H7 (cell line): ENCODE data around the gene FBXL17. TPM values are rescaled to one million over a fixed set of nuclear protein-coding genes. Genes with fewer than 3 reads are reported as not detected.
"Not testable (repeated sequence)": the region's sequence is repeated elsewhere in the genome, so short reads cannot be mapped to it uniquely, and the experiment has no call there.

Experiments
- DNase-seq: peaks from one replicate; pipeline ENCODE4 v3.0.0; 2012
- H3K27me3 ChIP-seq: 2 replicates; pipeline ENCODE4 v1.6.0; 2011; ENCODE audit warnings: mild to moderate bottlenecking, low read length; ENCODE audit not compliant: control insufficient read depth, insufficient read depth
- H3K36me3 ChIP-seq: replicated peaks from 2 replicates; pipeline ENCODE4 v1.5.1; 2011; ENCODE audit warnings: low read length; ENCODE audit not compliant: control insufficient read depth, insufficient read depth
- H3K4me3 ChIP-seq: 2 replicates; pipeline ENCODE4 v1.5.1; 2011; ENCODE audit warnings: low read depth, mild to moderate bottlenecking, control low read depth, low read length, moderate library complexity; ENCODE audit not compliant: insufficient read depth
- total RNA-seq: library from RNA; depleted of rRNA; stranded (reverse); fragments of >200 nt; shearing (Covaris generic); gene quantifications from 2 replicates; pipeline ENCODE4 v1.2.3, GENCODE V29; 2014; rRNA removed

Gene FBXL17
- 5.5 and 8.8 TPM in 2 replicates for total RNA-seq

DNA sequence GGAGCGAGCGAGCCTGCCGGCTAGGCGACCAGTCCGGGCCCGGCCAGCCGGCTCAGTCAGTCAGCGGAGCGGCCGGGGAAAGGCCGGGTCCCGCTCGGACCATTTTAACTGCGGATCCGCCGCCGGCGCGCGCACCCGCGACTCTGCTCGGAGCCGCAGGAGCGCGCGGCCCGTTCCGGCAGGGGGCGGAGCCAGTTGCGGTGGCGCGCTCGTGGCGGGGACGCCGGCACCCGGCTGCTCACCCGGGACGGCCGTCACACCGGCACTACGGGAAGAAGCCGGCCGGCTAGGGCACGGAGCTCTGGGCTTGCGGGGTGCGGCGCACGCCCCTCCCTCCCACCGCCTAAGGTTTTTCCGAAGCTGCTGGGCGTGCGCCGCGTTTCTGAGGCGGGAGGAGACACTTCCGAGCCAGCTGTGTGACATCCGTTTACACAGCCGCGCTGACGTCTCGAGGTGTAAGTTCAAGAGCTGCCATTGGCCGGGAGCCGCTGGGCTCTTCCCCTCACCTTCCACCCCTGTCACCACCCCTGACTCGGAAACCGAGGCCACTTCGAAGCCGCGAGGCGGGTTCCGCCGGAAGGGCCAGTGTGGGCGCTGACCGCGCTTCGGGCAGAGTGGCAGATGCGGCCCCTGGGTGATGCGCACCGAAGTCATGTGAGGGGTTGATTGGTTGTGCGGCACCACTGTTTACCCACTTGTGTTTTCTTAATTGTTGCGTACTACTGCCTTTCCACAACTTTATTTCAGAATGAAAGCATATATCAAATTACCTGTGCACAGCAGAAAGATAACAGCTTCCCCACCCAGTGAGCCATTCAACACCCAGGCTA, at the start of gene FBXL17:
FBXL17 (minus strand) TSS at position 145 of the 830 bp plus-strand sequence.
- Histone ChIP-seq H3K4me3 (peak within 1 kb of the TSS; percentile 91), H3K36me3 (no peaks in the 10 kb centered on the region), H3K27me3 (no peaks in the 10 kb centered on the region)
- DNase-seq, result peak; percentile 86

GRCh38 chr5:108430931-108431608, 49.2 kb upstream of the FBXL17 start:
- no peak for DNase-seq

GRCh38 chr5:108421713-108422112, 39.8 kb upstream of the FBXL17 start:
- Histone ChIP-seq H3K36me3 (no peaks in the 10 kb centered on the region), H3K4me3 (no peak overlapping the region), H3K27me3 (no peaks in the 10 kb centered on the region)
- no peak for DNase-seq

More at GRCh38 chr5:108430931-108431608, 49.2 kb upstream of the FBXL17 start:
- H3K27me3 ChIP-seq, result no peaks in the 10 kb centered on the region
- no peak overlapping the region for H3K4me3 ChIP-seq
- no peaks in the 10 kb centered on the region for H3K36me3 ChIP-seq

- Histone ChIP-seq H3K27me3 (no peaks in the 10 kb centered on the region), H3K4me3 (no peak overlapping the region), H3K36me3 (no peaks in the 10 kb centered on the region)
- DNase-seq, result no peak
These were observed 38.9 kb upstream of the FBXL17 start for GRCh38 chr5:108420755-108421154.

DNA sequence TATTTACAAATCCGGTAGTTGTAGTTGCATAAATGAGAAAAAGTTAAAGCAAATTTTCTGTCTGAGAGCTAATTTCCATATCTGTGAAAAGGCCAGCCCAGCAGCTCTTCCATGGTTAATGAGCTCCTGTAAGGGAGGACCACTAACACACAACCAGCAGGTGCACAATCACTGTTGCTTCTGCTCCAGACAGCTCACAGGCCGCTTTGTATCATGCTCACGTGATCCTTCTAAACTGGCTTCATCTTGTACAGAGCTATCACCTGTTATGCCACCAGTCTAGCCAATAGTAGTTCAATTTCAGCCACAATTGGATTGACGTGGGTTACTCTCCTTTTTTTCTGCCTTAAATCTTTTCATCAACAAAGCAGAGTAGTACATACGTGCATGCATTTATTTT, 38.3 kb upstream of the FBXL17 start:
- Histone ChIP-seq H3K4me3 (no peak overlapping the region), H3K27me3 (no peaks in the 10 kb centered on the region), H3K36me3 (no peaks in the 10 kb centered on the region)
- no peak for DNase-seq

- no peak overlapping the region for H3K4me3 ChIP-seq
- DNase-seq, result no peak
- H3K27me3 ChIP-seq, result no peaks in the 10 kb centered on the region
- no peaks in the 10 kb centered on the region for H3K36me3 ChIP-seq
These were observed 36.3 kb upstream of the FBXL17 start for GRCh38 chr5:108418197-108418596.

GRCh38 chr5:108417166-108417670, 35.3 kb upstream of the FBXL17 start:
- H3K36me3 ChIP-seq, result no peaks in the 10 kb centered on the region
- no peak for DNase-seq
- no peaks in the 10 kb centered on the region for H3K27me3 ChIP-seq
- no peak overlapping the region for H3K4me3 ChIP-seq

GRCh38 chr5:108415726-108416125, 33.8 kb upstream of the FBXL17 start:
- Histone ChIP-seq H3K4me3 (no peak overlapping the region), H3K27me3 (no peaks in the 10 kb centered on the region), H3K36me3 (no peaks in the 10 kb centered on the region)
- no peak for DNase-seq

DNA sequence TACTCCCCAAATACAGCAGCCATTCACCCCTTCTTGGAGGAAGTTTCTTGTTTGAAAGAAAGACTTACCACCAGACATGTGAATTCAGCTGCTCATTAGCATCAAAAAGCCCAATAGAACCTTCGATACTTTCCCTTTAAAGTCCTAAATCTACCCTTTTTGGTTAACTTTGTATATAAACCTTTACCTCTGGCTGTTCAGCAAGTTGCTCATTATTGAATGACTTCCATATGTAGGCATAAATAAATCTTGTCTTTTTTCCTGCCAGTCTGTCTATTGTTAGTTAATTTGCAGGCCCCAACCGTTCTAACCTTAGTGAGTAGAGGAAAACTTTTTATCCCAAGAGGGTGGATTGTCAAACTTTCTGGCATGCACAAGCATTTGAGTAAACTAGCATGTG, 27.9 kb upstream of the FBXL17 start:
- Histone ChIP-seq H3K27me3 (no peaks in the 10 kb centered on the region), H3K36me3 (no peaks in the 10 kb centered on the region), H3K4me3 (no peak overlapping the region)
- DNase-seq, result no peak

DNA sequence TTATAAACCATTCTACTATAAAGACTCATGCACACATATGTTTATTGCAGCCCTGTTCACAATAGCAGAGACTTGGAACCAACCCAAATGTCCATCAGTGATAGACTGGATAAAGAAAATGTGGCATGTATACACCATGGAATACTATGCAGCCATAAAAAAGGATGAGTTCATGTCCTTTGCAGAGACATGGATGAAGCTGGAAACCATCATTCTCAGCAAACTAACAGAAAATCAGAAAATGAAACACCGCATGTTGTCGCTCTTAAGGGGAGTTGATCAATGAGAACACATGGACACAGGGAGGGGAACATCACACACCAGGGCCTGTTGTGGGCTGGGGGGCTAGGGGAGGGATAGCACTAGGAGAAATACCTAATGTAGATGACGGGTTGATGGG, 23.3 kb upstream of the FBXL17 start:
- not testable (repeated sequence) for H3K36me3 ChIP-seq, H3K27me3 ChIP-seq, DNase-seq, H3K4me3 ChIP-seq

DNA sequence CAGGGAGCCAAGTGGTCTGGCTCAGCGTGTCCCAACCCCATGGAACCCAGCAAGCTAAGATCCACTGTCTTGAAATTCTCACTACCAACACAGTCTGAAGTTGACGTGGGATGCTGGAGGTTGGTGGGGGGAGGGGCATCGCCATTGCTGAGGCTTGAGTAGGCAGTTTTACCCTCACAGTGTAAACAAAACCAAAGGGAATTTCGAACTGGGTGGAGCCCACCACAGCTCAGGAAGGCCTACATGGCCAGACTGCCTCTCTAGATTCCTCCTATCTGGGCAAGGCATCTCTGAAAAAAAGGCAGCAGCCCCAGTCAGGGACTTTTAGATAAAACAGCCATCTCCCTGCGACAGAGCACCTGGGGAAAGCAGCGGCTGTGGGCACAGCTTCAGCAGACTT, 17.1 kb upstream of the FBXL17 start:
- H3K27me3 ChIP-seq, result no peaks in the 10 kb centered on the region
- no peak overlapping the region for H3K4me3 ChIP-seq
- no peaks in the 10 kb centered on the region for H3K36me3 ChIP-seq
- DNase-seq, result no peak

- not testable (repeated sequence) for H3K36me3 ChIP-seq, DNase-seq, H3K27me3 ChIP-seq, H3K4me3 ChIP-seq
These were observed 14.9 kb upstream of the FBXL17 start for GRCh38 chr5:108396837-108397236.

- no peaks in the 10 kb centered on the region for H3K27me3 ChIP-seq
- DNase-seq, result no peak
- H3K36me3 ChIP-seq, result no peaks in the 10 kb centered on the region
- H3K4me3 ChIP-seq, result no peak overlapping the region
These were observed 5.9 kb upstream of the FBXL17 start for GRCh38 chr5:108387758-108388157.

- no peak for DNase-seq
- no peaks in the 10 kb centered on the region for H3K27me3 ChIP-seq
- H3K4me3 ChIP-seq, result no peak overlapping the region
- no peaks in the 10 kb centered on the region for H3K36me3 ChIP-seq
These were observed 4.6 kb upstream of the FBXL17 start for GRCh38 chr5:108386345-108387061.
